Neural cell (in vitro differentiated cells): ENCODE results near the gene TSPEAR.

ENCODE experiments used
- CTCF ChIP-seq: fragments of 450-650 bp; IDR thresholded peaks from 2 replicates; pipeline ENCODE4 v1.5.1; 2014; ENCODE audit warnings: antibody characterized with exemption, mild to moderate bottlenecking, moderate library complexity; ENCODE audit not compliant: poor library complexity, severe bottlenecking
- EP300 ChIP-seq: fragments of 450-650 bp; conservative IDR thresholded peaks from 2 replicates; pipeline ENCODE4 v1.6.1; 2014; ENCODE audit warnings: antibody characterized with exemption, mild to moderate bottlenecking, moderate library complexity; ENCODE audit not compliant: poor library complexity, severe bottlenecking
- EZH2 ChIP-seq: fragments of 200-600, 300-800 bp; shearing (Covaris generic), sonication (generic); IDR thresholded peaks from 2 replicates; pipeline ENCODE4 v1.6.1; 2014; ENCODE audit warnings: antibody characterized with exemption, low read length, borderline replicate concordance, mild to moderate bottlenecking; ENCODE audit not compliant: insufficient read depth, poor library complexity, severe bottlenecking
- MXI1 ChIP-seq: fragments of 450-650 bp; conservative IDR thresholded peaks from 2 replicates; pipeline ENCODE4 v1.6.1; 2014; ENCODE audit warnings: antibody characterized with exemption, mild to moderate bottlenecking; ENCODE audit not compliant: poor library complexity, severe bottlenecking
- POLR2AphosphoS5 ChIP-seq: IDR thresholded peaks from 2 replicates; pipeline ENCODE4 v1.6.1; 2012
- RAD21 ChIP-seq: fragments of 450-650 bp; conservative IDR thresholded peaks from 2 replicates; pipeline ENCODE4 v1.6.1; 2014; ENCODE audit warnings: antibody characterized with exemption, mild to moderate bottlenecking, moderate library complexity
- SMC3 ChIP-seq: fragments of 450-650 bp; conservative IDR thresholded peaks from 2 replicates; pipeline ENCODE4 v1.6.1; 2014; ENCODE audit warnings: antibody characterized with exemption, mild to moderate bottlenecking, moderate library complexity; ENCODE audit not compliant: poor library complexity
- TAF1 ChIP-seq: IDR thresholded peaks from 2 replicates; pipeline ENCODE4 v1.6.1; 2012; ENCODE audit warnings: low read depth
- TF ChIP-seq, protein P1 (sequence below): IDR thresholded peaks from 2 replicates; pipeline ENCODE4 v1.6.1; 2012; ENCODE audit warnings: borderline replicate concordance

DNA sequence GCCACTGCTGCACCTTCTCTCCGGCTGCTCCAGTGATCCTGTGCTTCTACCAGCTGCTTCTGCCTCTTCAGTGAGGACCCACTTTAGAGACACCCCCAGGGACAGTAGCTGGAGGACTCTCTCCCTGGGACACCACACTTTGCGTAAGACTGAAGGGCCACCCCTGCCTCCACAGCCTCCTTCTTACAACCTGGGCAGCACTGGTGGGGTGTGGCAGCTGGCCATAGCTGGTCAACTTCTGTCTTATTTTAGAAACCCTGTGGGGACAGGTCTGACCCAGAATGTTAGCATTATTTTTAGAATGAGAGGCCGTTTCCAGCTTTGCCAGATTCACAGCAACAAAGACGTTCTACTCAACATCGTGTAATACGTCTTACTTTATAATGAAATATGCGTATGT lies 85.6 kb downstream of the TSPEAR start:
- TF ChIP-seq EP300 (no peak), CTCF (no peak), TAF1 (no peak), POLR2AphosphoS5 (no peak), SMC3 (no peak), EZH2 (no peak), MXI1 (no peak), RAD21 (no peak)
- TF ChIP-seq, protein P1, sequence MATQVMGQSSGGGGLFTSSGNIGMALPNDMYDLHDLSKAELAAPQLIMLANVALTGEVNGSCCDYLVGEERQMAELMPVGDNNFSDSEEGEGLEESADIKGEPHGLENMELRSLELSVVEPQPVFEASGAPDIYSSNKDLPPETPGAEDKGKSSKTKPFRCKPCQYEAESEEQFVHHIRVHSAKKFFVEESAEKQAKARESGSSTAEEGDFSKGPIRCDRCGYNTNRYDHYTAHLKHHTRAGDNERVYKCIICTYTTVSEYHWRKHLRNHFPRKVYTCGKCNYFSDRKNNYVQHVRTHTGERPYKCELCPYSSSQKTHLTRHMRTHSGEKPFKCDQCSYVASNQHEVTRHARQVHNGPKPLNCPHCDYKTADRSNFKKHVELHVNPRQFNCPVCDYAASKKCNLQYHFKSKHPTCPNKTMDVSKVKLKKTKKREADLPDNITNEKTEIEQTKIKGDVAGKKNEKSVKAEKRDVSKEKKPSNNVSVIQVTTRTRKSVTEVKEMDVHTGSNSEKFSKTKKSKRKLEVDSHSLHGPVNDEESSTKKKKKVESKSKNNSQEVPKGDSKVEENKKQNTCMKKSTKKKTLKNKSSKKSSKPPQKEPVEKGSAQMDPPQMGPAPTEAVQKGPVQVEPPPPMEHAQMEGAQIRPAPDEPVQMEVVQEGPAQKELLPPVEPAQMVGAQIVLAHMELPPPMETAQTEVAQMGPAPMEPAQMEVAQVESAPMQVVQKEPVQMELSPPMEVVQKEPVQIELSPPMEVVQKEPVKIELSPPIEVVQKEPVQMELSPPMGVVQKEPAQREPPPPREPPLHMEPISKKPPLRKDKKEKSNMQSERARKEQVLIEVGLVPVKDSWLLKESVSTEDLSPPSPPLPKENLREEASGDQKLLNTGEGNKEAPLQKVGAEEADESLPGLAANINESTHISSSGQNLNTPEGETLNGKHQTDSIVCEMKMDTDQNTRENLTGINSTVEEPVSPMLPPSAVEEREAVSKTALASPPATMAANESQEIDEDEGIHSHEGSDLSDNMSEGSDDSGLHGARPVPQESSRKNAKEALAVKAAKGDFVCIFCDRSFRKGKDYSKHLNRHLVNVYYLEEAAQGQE, result no peak
